Stimulated activated CD8-positive, alpha-beta memory T cell treated with anti-CD3 and anti-CD28 coated beads, Interleukin-7, amount 100 ng/mL, for 4 hours (primary cell): ENCODE results near the gene GALNT10.

Experiments used
- DNase-seq, 2 donors: peaks; one replicate each; pipeline ENCODE4 v3.0.0-alpha.2; 2020; ENCODE audit warnings: low read depth in 2 of 2

Gene GALNT10

DNA sequence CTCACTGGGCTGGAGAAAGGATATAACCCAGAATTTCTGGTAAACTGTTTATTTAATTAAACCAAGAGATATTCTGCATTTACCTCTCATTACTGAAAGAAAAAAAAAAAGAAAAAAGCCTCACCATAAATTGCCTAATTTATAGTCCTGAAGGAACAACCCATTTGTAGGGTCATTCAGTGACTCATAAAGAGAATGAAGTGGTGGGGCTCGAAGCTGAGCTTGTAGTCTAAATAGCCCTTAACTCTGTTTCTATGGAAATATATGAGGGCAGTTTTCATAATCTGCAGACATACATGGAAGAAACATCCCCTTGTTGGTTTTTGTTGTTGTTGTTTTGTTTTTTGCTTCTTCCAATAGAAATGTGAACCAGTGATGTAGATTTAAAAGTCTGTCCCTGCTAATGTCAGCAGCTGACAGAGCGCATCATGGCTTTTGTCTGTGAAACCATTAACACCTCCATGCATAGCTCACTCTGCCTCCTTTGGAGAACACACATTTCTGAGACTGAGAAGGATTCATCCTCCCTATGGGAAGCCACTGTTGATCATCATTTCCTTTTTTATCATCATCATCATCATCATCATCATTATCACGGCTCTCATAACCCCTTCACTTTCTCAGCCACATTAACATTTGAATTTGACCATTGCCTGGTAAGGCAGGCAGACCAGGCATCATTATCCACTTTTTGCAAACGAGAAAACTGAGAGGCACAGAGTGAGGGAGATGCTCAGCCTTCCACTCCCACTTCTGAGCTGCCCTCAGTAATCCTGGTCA, 187.4 kb downstream of the GALNT10 start:
- no peak for DNase-seq

DNA sequence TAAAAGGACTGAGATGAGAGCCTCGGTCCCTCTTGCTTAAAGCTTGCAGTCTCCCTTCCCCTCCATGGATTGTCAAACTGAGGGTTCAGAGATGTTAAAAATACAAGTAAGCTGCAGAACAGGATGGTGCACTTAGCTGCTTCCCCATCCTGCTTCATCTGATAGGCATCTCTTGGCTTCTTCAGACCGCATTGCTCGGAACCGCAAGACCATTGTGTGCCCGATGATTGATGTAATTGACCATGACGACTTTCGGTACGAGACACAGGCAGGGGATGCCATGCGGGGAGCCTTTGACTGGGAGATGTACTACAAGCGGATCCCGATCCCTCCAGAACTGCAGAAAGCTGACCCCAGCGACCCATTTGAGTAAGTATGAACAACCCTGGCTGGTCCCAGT, 189.7 kb downstream of the GALNT10 start:
- no peak for DNase-seq

DNA sequence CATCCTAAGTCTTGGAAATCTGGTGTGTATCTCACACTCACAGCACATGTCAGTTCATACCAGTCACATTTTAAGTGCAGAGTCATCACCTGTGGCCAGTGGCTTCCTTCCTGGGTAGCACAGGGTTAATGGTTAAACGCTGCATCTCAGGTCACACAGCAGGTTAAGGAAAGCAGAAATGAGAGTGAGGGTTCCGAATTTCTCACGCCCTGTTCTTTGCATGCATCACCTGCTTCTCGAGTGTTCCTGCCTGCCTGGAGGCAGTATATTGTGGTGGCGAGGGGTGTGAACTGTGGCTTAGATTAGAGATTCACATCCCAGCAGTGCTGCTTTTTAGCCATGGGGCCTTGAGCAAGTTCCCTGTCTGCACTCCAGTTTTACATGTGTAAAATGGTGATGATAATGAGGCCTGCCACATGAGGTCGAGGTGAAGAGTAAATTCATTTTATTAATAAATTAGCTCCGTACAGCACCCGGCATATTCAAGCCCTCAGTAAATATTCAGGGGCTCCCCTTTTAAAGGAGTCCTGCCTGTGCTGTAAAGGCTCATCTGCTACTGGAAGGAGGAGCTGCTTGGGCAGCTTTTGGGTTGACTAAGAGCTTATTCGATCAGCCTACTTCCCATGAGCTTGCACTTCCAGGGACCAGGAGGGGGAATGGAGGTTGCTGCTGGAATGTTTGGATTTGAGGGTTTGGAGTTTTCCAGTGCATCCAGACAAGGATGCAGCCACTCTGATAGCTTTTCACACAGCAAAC, 194.1 kb downstream of the GALNT10 start:
- peak in 1 of 2 donors; percentile 3 for DNase-seq

DNA sequence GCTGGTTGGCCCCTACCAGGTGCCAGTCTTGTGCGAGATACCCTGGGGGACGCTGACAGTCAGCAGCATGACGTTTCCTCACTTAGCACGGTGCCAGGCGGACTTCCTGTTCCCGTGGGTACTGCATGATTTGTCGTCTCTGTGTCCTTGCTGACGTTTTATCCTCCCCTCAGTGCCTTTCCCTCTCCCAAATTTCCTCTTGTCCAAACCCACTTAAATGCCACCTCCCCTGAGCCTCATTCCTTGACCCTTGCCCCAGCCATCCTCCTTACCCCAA, 194.6 kb downstream of the GALNT10 start:
- peak; percentile 8 to 13 for DNase-seq

DNA sequence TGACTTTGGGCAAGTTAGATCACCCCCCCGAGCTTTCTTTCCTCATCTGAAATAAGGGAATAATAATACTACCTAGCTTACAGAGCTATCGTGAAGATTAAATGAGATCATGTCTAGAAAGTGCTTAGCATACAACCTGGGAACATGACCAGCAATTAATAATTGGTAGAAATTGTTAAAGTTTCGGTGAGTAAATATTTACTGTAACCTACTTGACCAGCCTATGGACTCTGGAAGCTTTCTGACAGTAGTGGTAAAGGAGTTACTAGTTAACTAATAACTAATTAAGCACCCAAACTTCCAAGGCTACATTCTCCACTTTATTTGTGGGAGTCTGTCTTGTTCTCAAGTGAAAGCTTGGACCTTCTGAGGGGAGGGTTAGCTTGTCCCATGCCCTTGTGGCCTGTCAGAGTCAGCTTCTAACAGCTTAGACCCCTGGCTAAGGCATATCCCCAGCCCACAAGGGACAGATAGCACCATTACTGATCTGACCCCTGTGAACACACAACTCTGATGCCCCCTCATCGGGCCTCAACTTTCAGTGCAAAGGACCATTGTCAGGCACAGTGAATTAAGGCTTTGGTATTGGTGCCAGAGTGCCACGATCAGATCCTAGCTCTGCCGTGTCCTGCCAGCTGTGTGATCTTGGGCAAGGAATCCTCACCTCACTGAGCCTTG, 196.6 kb downstream of the GALNT10 start:
- DNase-seq, result no peak

DNA sequence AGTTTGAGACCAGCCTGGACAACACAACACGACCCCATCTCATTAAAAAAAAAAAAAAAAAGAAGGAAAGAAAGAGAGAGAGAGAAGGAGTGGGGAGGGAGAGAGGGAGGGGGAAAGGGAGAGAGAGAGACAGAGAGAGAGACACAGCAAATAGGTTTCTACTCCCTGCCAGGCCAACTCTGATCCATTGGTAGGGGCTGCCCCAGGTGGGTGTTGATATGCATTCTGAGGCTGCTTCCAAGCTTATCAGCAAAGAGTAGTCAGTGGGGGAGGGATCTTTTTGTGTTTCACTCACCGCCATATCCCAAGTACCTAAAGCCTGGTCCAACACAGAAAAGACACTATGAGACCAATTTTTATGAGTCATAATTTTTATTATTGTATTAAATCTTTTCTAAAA, 198.3 kb downstream of the GALNT10 start:
- DNase-seq, result no peak

DNA sequence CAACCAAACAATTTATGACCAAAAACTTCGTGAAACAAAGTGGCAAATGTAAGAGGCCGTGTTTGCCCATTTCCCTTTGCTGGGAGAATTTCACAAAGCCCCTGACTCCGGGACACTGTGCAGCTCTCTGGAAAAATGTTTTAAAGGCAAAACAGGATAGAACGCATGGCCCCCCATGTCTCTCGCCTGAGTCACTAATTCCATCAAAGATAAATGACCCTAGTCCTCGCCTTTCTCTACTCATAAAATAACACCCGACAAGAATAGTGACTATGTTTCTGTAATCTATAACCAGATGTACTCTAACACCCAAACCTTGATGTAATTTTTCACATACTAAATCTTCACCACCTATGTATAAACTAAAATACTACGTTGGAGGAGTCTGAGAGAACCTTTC, 199.6 kb downstream of the GALNT10 start:
- no peak for DNase-seq

DNA sequence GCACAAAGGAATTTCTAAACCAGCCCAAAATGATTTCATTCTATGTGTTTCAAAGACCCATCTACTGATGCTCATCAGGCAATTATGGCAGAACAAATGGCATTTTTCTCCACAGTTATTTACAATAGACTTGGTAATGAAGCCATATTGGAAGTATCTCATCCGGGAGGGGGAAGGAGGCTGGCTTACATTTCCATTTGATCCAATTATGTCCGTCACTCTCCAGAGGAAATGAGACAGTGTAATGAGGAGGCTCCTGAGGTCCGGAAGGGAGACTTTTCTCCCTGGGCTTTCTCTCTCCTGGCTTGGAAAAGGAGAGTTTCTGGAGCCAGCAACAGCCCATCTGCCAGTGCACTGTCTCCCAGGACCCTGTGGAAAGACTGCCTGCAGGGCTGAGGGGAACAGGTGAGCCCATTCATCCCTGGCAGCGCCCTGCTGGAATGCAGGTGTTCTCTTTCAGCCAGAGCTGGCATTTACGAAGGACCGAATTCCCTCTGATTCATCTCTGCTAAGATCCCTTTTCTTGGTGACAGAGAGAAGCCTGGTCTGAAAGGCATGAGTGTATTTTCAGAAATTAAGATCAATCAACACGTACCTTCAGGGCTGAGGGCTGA, 200.3 kb downstream of the GALNT10 start:
- no peak for DNase-seq

DNA sequence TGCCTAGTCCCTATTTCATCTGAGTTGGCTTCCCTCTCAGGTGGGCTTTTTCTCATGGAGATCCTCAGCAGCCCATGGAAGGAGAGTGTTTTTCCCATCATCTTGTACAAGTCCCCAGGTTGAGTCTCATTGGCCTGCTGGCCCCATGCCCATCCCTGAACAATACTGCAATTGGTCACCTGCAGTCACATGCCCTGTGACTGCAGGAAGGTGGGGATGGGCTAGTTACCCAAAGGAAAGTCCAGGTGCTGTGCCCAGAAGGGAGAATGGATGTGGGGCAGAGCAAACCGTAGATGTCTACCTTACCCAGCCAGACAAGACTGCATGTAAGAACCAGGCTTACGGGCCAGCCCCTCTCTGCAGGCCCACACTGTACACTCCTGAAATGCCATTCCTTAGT, 201.3 kb downstream of the GALNT10 start:
- DNase-seq, result no peak

DNA sequence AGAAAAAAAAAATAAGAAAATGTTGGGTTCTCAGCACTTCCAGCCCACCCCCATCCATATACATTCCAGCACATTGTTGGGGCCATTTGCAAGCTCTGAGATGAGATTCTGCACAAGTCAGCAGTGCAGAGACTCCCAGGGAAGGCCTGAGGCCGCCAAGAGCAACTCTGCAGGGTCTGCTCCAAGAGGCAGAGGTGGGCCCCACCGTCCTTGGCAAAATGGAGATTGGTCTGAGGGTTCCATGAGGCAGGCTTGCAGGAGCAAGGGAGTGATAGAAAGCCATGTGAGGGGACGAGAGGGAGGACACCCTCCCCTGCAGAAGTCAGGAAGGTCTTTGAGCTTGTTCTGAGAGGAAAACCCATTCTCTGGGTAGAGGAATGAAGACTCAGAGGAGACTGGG, 203.3 kb downstream of the GALNT10 start:
- no peak for DNase-seq

DNA sequence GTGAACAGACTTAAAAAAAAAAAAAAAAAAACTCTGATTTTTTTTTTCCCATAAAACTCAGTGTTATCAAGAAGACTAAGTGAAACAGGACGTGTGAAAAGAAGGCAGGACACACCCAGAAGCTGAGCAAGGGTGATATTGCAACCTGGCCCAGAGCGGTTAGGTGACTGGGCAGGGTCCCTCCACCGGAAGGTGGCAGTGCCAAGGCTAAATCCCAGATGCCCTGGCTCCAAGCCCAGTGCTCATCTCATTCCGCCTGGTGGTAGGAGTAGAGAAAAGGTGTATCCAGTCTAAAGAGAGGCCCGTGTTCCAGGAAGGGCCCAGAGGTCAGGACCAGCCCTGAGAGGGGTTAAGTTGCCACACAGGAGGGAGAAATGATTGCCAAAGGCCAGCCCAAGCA, 203.8 kb downstream of the GALNT10 start:
- no peak for DNase-seq

DNA sequence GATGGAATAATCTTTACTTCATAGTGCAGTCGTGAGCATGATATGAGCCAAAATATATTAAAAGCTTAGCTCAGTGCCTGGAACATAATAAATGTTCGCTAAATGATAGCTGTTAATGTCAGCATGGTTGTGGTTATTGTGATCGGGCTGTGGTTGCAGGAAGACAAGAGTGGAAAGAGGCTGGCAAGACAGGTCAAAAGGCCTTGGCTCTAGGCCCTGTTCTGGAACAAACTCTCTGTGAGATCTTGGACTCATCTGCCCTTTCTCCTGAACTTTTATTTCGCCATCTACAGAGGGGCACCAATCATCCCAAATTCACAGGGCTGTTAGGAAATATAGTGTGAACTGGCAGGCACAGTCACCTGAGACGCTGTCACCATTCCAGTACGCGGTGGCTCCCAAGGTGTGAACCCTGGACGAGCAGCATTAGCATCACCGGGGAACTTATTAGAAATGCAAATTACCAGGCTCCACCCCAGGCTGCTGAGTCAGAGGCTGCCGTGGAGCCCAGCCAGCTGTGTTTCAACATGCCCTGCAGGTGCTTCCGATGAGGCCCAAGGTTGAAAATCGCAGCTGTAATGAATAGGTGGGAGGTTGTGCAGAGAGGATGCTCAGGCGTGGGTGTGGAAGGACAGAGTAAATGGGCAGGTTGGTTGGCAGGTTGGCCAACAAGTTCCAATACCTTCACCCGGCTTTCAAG, 205.0 kb downstream of the GALNT10 start:
- no peak for DNase-seq

DNA sequence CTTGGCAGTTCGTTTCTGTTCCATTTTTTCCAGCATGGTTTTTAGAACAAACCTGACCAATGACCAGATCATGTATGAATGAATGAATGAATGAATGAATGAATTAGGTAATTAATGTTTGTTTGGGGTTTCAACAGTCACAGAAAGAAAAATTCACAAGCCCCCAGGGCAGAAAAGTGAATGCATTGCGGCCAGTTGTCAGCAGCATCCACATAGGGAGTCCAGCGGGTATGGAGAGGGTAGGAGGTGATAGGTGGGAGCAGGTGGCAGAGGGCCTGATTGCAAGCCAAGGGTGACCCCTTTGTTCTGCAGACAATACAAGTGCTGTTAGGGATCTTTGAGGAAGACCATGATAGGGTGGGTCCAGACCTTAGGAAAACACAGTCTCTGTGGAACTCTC, 205.6 kb downstream of the GALNT10 start:
- no peak for DNase-seq

DNA sequence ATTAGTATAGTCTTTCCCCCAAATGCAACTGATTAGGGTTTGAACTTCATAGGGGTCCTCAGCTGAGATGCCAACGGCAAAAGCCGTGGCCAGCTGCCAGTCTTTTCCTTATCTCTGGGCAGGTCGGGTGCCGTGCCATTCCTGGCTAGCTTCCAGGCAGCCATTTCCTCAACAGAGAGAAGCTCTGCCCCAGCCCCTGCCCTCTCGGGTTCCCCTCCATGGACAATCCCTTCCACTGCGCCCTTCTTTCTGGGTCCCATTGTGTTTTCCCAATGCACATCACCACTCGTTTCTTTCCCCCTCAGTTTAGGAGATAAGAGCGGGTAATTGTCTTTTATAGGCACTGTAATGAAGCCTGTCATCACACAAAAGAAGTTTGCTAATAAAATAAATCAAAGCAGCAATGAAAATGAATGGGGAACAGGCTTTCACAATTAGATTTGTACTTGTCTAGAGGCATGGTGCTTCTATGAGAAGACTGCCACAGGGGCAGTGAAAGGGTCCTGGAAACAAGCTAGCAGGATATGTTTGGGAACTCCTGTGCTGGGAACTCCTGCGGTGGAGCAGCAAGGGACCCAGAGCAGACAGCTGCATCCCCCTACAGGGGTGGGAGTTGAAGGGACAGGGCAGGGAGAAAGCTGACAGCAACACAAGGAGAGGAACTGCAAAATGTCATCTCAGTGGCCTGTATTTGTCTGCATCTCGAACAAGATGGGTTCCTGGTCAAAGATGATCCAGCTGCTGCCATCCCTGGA, 207.3 kb downstream of the GALNT10 start:
- no peak for DNase-seq

DNA sequence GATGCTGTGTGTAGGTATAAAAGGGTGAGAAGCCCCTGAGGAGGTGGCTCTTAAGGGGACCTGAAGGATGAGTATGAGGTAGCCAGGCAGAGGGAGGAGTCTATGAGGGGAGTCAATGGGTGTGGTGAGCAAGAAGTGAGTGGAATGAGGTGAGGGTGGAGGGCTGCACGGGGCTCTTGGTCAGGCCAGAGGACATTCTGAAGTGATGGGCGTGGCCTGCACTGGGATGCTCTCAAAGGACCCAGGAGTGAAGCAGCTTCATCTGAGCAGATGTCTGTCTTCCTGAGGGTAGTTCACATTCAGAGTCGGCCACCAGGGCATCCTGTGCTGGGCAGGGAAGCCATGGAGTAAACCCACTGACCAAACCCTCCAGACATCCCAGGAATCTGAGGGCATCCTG, 210.1 kb downstream of the GALNT10 start:
- no peak for DNase-seq

DNA sequence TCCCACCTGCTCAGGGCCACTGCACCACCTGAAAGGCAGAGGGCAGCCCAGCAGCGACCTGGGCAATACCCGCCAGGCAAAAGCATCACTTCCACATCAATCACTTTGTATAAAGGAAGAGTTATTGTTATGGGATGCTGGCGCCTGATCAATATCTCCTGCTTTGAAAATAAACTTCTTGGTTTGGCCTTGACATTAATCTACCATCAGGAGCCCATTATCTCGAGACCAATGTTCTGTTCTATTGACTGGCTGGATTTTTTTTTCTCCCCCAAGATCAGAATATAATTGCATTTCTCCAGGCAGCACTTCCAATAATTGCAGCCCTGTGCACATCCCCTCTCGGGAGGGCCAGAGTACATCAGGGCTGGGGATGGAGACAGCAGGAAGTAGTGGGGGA, 210.8 kb downstream of the GALNT10 start:
- DNase-seq, result no peak

DNA sequence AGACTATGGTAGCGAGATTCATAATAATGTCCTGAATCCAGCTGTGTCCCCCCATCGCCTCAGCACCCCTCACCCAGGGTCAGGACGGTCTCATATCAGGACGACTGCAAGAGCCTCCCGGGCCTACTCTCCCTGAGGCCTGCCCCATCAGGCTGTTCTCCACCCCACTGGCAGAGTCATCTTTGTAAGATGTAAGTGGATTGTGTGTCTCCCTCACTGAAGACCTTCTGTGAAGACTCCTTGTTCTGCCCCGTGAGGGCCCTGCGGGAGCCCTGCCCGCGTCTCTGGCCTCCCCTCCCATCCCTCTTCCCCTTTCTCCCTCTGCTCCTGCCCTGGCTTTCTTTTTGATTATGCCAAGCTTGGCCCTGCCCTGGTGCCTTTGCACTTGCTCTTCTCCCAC, 211.4 kb downstream of the GALNT10 start:
- DNase-seq, result no peak

DNA sequence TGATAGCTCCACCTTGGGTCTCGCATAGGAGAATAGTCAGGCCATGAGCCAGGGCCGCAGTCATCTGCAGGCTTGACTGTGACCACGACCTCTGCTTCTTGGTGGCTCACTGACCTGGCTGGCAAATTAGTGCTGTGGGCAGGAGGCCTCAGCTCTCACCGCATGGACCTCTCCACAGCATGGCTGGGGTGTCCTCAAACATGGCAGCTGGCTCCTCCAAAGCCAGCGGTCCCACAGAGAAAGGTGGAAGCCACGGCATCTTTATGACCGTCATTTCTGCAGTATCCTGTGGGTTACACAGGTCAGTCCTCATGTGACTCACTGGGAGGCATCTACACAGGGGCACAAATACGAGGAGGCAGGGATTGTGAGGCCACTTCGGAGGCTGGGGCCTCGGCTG, 212.1 kb downstream of the GALNT10 start:
- DNase-seq, result no peak

DNA sequence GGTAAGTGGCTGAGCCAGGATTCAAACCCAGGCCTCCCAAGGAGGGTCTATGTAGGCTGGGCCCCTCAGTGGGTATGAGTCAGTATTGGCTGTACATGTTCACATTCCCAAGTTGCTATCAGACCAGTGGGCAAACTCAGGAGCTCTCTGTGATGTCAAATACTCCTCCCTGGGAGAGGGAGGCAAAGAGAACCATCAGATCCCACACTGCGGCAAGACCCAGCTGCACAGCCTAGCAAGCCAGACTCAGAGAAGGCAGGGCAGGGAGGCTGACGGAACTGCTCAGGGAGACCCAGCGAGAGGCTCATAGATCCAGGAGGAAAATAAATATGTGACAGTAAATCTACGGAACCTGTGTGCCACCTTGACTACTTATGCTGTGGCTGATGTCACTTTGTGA, 212.7 kb downstream of the GALNT10 start:
- no peak for DNase-seq

DNA sequence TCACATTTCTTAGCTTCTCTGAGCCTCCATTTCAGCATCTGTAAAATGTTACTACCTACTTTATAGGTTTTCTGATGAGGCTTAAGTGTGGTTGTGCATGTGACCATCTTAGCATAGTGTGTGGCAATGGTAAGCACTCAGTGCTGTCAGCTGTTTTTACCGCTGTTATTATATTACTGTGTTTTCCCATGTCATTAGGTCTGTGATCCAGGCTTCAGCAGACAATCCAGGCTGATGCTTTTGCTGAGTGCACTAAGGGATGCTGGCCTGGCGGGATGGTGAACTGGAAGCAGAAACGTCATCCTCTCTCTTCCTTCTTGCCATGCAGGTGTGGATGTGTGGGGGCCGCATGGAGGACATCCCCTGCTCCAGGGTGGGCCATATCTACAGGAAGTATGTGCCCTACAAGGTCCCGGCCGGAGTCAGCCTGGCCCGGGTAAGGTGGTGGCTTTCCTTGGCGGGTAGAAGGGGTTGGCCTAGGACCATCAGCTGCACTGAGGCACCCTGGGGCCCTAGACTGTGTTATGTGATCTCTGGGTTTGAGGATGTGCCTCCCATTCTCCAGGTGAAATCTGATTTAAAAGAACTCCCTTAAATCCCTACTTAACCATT, 213.3 kb downstream of the GALNT10 start:
- DNase-seq, result no peak
